Testis (tissue), 3 donors: Measurements from ENCODE around the gene RCAN2. TPM values are rescaled to one million over a fixed set of nuclear protein-coding genes. Genes with fewer than 3 reads are reported as not detected.

Experiments used
- DNase-seq: peaks from one replicate; pipeline ENCODE4 v3.0.0-alpha.2; 2019
- H3K27ac ChIP-seq, 2 donors: fragments of 200-600 bp; sonication (generic); one replicate each; pipeline ENCODE4 v1.5.1; 2019
- H3K27me3 ChIP-seq: fragments of 200-600 bp; sonication (generic); one replicate; pipeline ENCODE4 v1.5.1; 2019
- H3K36me3 ChIP-seq: fragments of 200-600 bp; sonication (generic); one replicate; pipeline ENCODE4 v1.5.1; 2017; ENCODE audit warnings: low read depth; ENCODE audit errors: missing control alignments
- H3K4me1 ChIP-seq: fragments of 200-600 bp; sonication (generic); one replicate; pipeline ENCODE4 v1.5.1; 2019
- H3K4me3 ChIP-seq, 2 donors: fragments of 200-600 bp; sonication (generic); one replicate each; pipeline ENCODE4 v1.5.1; 2017 to 2019
- H3K9me3 ChIP-seq: fragments of 200-600 bp; sonication (generic); one replicate; pipeline ENCODE4 v1.5.1; 2017
- CTCF ChIP-seq, 3 experiments: fragments of 450-650 bp in 2 of 3; fragments of 200-600 bp in 1 of 3; sonication (generic) in 1 of 3; IDR thresholded peaks; one replicate each; pipeline ENCODE4 v1.5.1; 2016 to 2019; ENCODE audit warnings: antibody characterized with exemption in 3 of 3, mild to moderate bottlenecking in 2 of 3, moderate library complexity in 1 of 3
- POLR2A ChIP-seq: fragments of 450-650 bp; IDR thresholded peaks from one replicate; pipeline ENCODE4 v1.6.1; 2017; ENCODE audit warnings: antibody characterized with exemption, mild to moderate bottlenecking, moderate library complexity
- WGBS, 2 donors: methylation state at CpG; one replicate each; pipeline ENCODE4 v1.1.5; 2018; 5-methylcytosine and 5-hydroxymethylcytosine counted together
- intact Hi-C: fragments of 100-400 bp; cut with DNase I; formaldehyde crosslinking; loops from one replicate; pipeline ENCODE4 v1.15.1; 2023; ENCODE audit warnings: low total_unique reads
- polyA plus RNA-seq: library from polyadenylated mRNA; stranded (reverse); fragments of 350-450 nt; fragmentation: Illumina TruSeq; extraction: RNeasy Lipid Tissue Mini Kit (QIAGEN cat#74804); gene quantifications from one replicate; pipeline ENCODE4 v1.2.3, GENCODE V29; 2014; ENCODE audit warnings: low read depth, low replicate concordance; ENCODE audit not compliant: insufficient read depth
- total RNA-seq, 2 donors: library from RNA; depleted of rRNA; stranded (reverse); fragments of >200 nt; gene quantifications; one replicate each; pipeline ENCODE4 v1.2.3, GENCODE V29; 2016

Gene RCAN2
- total and polyA plus RNA-seq, 3 donors from 2014 or later = 6.3 to 17.4 (median 7.1) TPM

- no peaks in the 10 kb centered on the region for H3K27me3 ChIP-seq
- TF ChIP-seq CTCF (IDR thresholded peaks at IDR 0.05) = no peak
- TF ChIP-seq POLR2A = no peak
- no peaks in the 10 kb centered on the region for H3K9me3 ChIP-seq
- H3K36me3 ChIP-seq = no peaks in the 10 kb centered on the region
- no peak overlapping the region for H3K4me3 ChIP-seq
- H3K4me1 ChIP-seq = no peaks in the 10 kb centered on the region
- intact Hi-C loops = no loop called here
- H3K27ac ChIP-seq = no peak overlapping the region
- no peak for DNase-seq
Observed at GRCh38 chr6:46517202-46517601, 26.0 kb upstream of the RCAN2 start.

- H3K4me1 ChIP-seq = peaks cover 8% of the 10 kb centered on the region
- peak overlapping the region in 1 of 2 donors; percentile 71 for H3K27ac ChIP-seq
- no peak for TF ChIP-seq POLR2A
- TF ChIP-seq CTCF (IDR thresholded peaks at IDR 0.05) = no peak
- no peaks in the 10 kb centered on the region for H3K9me3 ChIP-seq
- no peak overlapping the region for H3K4me3 ChIP-seq
- no peaks in the 10 kb centered on the region for H3K27me3 ChIP-seq
- no peak for DNase-seq
- no peaks in the 10 kb centered on the region for H3K36me3 ChIP-seq
- WGBS, 2 donors = 59 to 66% methylated on average over 2 of the region's 2 CpGs
- intact Hi-C loops = no loop called here
Observed at GRCh38 chr6:46513533-46513932, 22.3 kb upstream of the RCAN2 start.

DNA sequence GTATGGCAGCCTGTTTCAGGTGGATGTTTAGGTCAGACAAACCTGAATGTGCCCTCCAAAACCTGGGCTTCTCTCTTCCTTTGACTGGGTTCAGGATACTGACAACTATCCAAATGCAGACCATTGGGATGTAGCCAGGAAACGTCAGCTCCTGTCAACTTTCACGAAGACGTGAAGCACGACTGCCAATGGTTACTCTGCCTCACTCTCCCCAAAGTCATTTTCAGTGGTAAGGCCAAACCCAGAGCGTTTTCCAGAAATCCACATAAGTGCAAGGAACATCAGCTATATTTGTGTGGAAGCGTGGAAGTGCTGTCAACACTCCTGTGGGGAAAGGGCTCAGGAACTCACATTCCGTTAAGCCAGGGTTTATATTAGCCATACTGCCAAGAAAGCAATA is 20.1 kb upstream of the RCAN2 start:
- 83 to 88% methylated on average over 7 of the region's 7 CpGs for WGBS, 2 donors
- intact Hi-C loops = no loop called here
- H3K4me1 ChIP-seq = peaks cover 8% of the 10 kb centered on the region
- peak overlapping the region in 1 of 2 donors; percentile 71 for H3K27ac ChIP-seq
- no peak for DNase-seq
- H3K27me3 ChIP-seq = no peaks in the 10 kb centered on the region
- TF ChIP-seq CTCF (IDR thresholded peaks at IDR 0.05) = no peak
- no peak for TF ChIP-seq POLR2A
- no peaks in the 10 kb centered on the region for H3K36me3 ChIP-seq
- H3K9me3 ChIP-seq = no peaks in the 10 kb centered on the region
- H3K4me3 ChIP-seq = no peak overlapping the region

- TF ChIP-seq CTCF (IDR thresholded peaks at IDR 0.05) (no peak), POLR2A (no peak)
- intact Hi-C loops = no loop called here
- peaks cover 8% of the 10 kb centered on the region for H3K4me1 ChIP-seq
- no peaks in the 10 kb centered on the region for H3K9me3 ChIP-seq
- no peaks in the 10 kb centered on the region for H3K27me3 ChIP-seq
- no peak overlapping the region for H3K4me3 ChIP-seq
- no peaks in the 10 kb centered on the region for H3K36me3 ChIP-seq
- DNase-seq = peak; percentile 64
- peak overlapping the region in 1 of 2 donors; percentile 71 for H3K27ac ChIP-seq
Observed at GRCh38 chr6:46510651-46511050, 19.4 kb upstream of the RCAN2 start.

GRCh38 chr6:46509981-46510510 is 18.8 kb upstream of the RCAN2 start:
- intact Hi-C loops = no loop called here
- TF ChIP-seq CTCF (IDR thresholded peaks at IDR 0.05) (no peak), POLR2A (no peak)
- Histone ChIP-seq H3K4me1 (peaks cover 8% of the 10 kb centered on the region), H3K4me3 (no peak overlapping the region), H3K27me3 (no peaks in the 10 kb centered on the region), H3K36me3 (no peaks in the 10 kb centered on the region), H3K9me3 (no peaks in the 10 kb centered on the region), H3K27ac (peak overlapping the region in 1 of 2 donors; percentile 43)
- 53 to 59% methylated on average over 4 of the region's 4 CpGs for WGBS, 2 donors
- DNase-seq = no peak
